GM19328 (cell line): Measurements from ENCODE around the gene OR52E5.

Experiments used
- ATAC-seq: cut with Tn5 transposase; IDR thresholded peaks from one replicate; pipeline ENCODE4 v1.9.1; 2021; ENCODE audit warnings: mild to moderate bottlenecking, moderate library complexity; ENCODE audit not compliant: unreplicated experiment

Gene OR52E5

DNA sequence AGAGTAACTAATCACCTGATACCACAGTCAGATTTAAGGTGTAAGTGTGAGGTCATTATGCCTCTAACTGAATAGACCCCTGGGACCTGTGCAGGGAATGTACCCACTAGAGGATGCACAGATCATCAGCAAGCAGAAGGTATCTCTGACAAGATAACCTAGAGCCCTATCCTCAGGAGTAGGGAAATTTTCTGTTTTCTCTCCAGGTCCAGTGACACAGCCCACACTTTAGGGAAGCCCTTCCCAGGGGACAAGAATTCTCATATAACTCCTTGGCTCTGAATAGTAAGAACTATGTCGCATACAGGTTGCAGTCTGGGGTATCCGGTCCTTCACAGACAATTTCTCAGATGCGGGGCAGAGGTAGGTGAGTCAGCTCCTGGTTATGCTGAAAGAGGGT is at the start of gene OR52E5:
Gene OR52E5, plus strand, starts transcription at position 301 of the 400 bp plus-strand sequence. CDS start 7,569 bp downstream, outside the sequence.
- no peak for ATAC-seq

DNA sequence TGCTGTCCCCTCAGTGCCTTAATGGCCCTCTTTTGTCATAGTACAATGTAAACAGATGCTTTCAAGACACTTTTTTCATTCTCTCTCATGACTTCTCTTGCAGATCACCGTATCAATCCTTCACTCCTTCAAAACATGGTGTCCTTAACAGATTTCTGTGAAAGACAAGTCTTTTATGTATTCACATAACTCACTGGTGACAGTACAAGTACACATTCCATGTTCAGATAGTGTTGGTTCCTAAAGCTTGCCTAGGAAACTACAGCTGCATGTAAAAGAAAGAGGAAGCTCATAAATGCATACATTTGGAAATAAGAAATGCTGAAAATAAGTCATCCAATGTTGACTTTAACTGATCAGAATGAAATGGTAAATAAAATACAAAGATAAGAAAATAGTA is 46.3 kb upstream of the OR52E5 start:
- ATAC-seq, result no peak

GRCh38 chr11:5847711-5848110 is 45.3 kb upstream of the OR52E5 start:
- ATAC-seq, result no peak

- no peak for ATAC-seq
Observed at GRCh38 chr11:5851002-5851401, 42.0 kb upstream of the OR52E5 start.

- ATAC-seq, result no peak
Observed at GRCh38 chr11:5857590-5857989, 35.4 kb upstream of the OR52E5 start, which contains the start of gene OR52E8. OR52E8 (minus strand) TSS chr11:5857690; CDS start chr11:5857690, 0 bp downstream.

GRCh38 chr11:5865826-5866225 is 27.2 kb upstream of the OR52E5 start:
- ATAC-seq, result no peak

GRCh38 chr11:5878564-5878963 is 14.4 kb upstream of the OR52E5 start:
- no peak for ATAC-seq

DNA sequence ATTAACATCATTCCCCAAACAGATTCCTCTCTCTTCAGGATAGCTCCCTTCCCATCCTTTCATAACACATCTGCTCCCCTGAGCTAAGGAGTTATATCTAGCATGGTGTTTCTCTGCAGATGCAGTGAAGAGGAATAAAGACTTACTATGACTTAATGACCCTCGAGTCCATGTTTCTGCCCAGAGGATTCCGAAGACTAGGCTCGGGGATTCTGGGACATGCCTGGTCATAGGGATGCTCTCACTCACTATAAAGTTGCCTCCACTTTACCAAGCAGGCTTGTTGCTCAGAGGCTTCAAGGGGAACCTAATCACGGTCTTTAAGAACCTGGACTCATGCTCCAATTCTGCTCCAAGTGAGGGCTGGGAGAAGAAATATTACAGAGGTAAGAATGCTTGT is 12.7 kb upstream of the OR52E5 start, which contains the start of gene OR52E4:
Gene OR52E4, plus strand, starts transcription at position 301 of the 400 bp plus-strand sequence. CDS start 3,664 bp downstream, outside the sequence.
- no peak for ATAC-seq

- ATAC-seq, result no peak
Observed at GRCh38 chr11:5881756-5882155, 11.3 kb upstream of the OR52E5 start.

GRCh38 chr11:5887172-5887571 is 5.8 kb upstream of the OR52E5 start:
- ATAC-seq, result no peak

GRCh38 chr11:5887661-5888060 is 5.3 kb upstream of the OR52E5 start:
- no peak for ATAC-seq

DNA sequence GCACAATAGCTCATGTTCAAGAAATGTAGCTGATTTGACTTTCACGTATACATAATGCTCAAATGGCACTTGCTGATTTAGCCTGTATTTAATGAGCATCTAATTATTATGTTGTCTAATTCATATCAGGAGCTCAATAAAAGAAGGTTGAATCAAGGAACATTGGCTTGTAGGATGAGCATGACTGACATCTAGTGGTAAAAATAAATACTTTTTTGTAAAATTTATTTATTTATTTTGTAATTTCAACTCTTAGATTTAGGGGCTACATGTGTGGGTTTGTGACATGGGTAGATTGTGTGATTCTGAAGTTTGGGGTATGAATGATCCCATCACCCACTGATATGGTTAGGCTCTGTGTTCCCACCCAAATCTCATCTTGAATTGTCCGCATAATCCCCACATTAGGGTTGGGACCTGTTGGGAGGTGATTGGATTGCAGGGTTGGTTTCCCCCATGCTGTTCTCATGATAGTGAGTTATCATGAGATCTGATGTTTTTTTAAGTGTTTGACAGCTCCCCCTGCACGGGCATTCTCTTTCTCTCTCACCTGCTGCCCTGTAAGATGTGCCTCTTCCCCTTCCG is 1.7 kb upstream of the OR52E5 start:
- no peak for ATAC-seq

GRCh38 chr11:5899534-5899933 is 6.5 kb downstream of the OR52E5 start:
- no peak for ATAC-seq

- ATAC-seq, result no peak
Observed at GRCh38 chr11:5910540-5910939, 17.5 kb downstream of the OR52E5 start.

DNA sequence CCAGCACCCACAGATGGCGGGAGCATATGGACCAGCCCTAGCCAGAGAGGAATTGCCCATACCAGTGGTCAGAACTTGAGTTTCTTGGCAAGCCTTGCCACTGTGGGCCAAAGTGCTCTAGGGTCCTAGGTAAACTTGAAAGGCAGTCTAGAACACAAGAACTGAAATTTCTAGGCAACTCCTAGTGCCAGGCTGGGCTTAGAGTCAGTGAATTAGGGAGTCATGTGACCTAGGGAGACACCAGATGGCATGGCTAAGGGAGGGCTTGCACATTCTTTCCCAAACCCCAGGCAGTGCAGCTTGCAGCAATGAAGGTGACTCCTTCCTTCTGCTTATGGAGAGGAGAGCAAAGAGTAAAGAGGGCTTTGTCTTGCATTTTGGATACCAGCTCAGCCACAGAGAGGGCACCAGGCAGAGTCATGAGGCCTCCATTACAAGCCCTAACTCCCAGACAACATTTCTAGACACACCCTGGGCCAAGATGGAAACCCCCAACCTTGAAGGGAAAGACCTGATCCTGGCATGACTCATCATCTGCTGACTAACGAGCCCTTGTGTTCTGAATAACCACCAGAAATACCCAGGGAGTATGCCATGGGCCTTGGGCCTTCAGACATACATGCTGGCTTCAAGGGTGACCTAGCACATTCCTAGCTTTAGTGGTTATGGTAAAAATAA is 29.9 kb downstream of the OR52E5 start:
- ATAC-seq, result peak; percentile 67

GRCh38 chr11:5923427-5923776 is 30.4 kb downstream of the OR52E5 start:
- ATAC-seq, result peak; percentile 28

- no peak for ATAC-seq
Observed at GRCh38 chr11:5923794-5924193, 30.8 kb downstream of the OR52E5 start.

- ATAC-seq, result no peak
Observed at GRCh38 chr11:5928271-5928670, 35.3 kb downstream of the OR52E5 start.

DNA sequence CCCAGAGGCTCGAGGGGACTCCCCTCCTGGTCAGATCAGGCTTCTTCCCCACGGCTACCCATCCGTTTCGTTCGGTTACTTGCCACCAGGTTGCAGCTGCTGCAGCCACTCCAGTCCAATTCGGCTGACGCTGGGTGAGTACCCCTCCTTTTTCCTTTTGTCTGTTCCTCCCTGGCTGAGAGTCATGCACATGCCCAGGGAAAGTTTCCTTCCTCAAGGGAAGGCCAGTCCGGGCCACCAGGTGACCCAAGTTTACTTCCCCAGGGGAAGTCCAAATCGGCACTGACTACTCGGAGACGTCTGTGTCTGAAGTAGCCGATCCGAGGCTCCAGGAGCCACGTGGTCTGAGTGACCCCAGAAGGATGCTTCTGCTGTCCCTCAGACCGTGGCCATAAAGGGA is 35.8 kb downstream of the OR52E5 start:
- no peak for ATAC-seq

GRCh38 chr11:5929571-5930368 is 36.8 kb downstream of the OR52E5 start:
- no peak for ATAC-seq

DNA sequence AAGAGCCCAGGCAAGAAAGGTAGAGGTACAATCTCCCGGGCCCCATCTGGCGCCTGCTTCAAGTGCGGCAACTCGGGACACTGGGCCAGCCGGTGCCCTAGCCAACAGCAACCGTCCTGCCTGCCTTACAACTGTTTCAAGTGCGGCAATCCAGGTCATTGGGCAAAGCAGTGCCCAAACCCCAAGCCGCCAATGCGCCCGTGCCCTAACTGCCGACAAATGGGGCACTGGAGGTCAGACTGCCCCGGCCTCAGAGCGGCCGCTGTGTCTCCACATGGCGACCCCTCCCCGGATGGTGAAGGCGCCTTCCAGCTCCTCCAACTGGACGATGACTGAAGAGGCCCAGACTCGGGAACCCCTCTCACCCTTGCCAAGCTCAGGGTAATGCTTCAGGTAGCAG is 37.6 kb downstream of the OR52E5 start:
- ATAC-seq, result no peak

GRCh38 chr11:5931061-5931460 is 38.1 kb downstream of the OR52E5 start:
- ATAC-seq, result no peak
